ENCODE results near the gene SERPINE3. TPM values are rescaled to one million over a fixed set of nuclear protein-coding genes. Genes with fewer than 3 reads are reported as not detected.

Gene SERPINE3
- total RNA-seq, 1 donor from 2014 or later, result 0.12 TPM

DNA sequence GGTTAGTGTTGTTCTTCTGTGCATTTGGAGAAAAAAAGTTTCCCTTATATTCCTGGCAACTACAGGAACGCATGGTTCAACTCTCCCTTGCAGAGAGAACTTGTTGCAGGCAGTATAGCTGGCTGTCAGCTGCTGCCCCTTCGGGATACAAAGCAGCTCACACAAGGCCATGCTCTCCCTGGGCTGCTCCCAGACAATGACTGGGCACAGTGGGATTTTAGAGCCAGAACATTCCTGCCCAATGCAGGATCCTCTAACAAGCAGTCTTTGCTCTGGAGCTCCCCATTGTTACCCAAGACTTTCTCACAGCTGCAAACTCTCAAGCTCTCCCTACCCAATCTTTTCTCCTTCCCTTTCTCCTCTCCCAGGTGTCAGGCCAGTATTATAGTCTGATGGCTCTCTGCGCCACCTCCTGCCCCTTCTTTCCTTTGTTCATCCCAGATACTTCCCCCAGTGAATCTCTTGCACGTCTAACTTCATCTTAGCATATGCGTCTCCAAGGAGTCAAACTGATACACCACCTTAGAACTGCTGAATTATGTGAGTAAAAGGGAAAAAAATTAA, 27.5 kb upstream of the SERPINE3 start:
- Mint-ChIP-seq H3K27me3 (peaks cover 3% of the 10 kb centered on the region), H3K27ac (no peak overlapping the region), H3K9me3 (no peaks in the 10 kb centered on the region), H3K4me1 (ENCODE audit: unreplicated experiment) (peaks cover 12% of the 10 kb centered on the region), H3K36me3 (no peaks in the 10 kb centered on the region), H3K4me3 (no peak overlapping the region)
- DNase-seq (ENCODE audit: extremely low spot score, unreplicated experiment), result no peak
- TF ChIP-seq, protein P1, sequence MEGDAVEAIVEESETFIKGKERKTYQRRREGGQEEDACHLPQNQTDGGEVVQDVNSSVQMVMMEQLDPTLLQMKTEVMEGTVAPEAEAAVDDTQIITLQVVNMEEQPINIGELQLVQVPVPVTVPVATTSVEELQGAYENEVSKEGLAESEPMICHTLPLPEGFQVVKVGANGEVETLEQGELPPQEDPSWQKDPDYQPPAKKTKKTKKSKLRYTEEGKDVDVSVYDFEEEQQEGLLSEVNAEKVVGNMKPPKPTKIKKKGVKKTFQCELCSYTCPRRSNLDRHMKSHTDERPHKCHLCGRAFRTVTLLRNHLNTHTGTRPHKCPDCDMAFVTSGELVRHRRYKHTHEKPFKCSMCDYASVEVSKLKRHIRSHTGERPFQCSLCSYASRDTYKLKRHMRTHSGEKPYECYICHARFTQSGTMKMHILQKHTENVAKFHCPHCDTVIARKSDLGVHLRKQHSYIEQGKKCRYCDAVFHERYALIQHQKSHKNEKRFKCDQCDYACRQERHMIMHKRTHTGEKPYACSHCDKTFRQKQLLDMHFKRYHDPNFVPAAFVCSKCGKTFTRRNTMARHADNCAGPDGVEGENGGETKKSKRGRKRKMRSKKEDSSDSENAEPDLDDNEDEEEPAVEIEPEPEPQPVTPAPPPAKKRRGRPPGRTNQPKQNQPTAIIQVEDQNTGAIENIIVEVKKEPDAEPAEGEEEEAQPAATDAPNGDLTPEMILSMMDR (conservative IDR thresholded peaks at IDR 0.05), result no peak

DNA sequence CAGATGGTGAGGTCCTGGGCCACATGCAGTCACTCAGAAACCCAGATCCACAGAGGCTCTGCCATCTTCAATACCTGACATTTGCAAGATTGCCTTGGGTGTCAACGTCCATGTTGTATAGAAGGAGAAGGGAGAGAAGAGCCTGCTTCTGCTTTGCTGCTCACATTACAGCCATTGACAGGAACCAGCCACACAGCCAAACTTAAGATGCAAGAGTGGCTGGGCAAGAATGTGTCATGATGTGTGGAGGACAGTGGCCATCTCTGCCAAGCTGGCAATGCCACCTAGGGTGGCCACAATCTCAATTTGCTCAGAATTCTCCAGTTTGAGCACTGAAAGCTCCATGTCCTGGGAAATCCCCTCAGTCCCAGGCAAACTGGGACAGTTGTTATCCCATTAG, 25.9 kb upstream of the SERPINE3 start:
- peaks cover 3% of the 10 kb centered on the region for H3K27me3 Mint-ChIP-seq
- H3K27ac Mint-ChIP-seq, result no peak overlapping the region

DNA sequence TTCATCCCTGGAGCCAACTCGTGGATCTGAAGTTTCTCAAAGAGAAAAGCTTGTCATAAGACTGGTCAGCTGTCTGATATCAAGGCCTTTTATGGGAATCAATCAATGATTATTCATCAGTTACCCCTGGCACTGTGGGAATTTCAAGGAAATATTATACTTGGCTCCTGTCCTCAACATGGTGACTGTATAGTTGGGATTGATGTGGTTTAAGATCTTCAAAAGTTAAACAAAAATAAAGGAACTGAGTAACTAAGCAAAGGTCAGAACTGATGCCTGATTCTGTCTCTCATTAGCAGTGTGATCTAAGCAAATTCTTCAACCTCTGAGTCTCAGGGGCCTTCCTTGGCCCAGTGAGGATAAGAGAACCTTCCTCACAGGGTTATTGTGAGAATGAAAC, 22.2 kb upstream of the SERPINE3 start:
- H3K27me3 Mint-ChIP-seq, result no peaks in the 10 kb centered on the region
- H3K9me3 Mint-ChIP-seq, result no peaks in the 10 kb centered on the region
- H3K4me1 Mint-ChIP-seq (ENCODE audit: unreplicated experiment), result peaks cover 9% of the 10 kb centered on the region
- no peak overlapping the region for H3K4me3 Mint-ChIP-seq
- no peak overlapping the region for H3K27ac Mint-ChIP-seq
- no peak for DNase-seq (ENCODE audit: extremely low spot score, unreplicated experiment)
- TF ChIP-seq, protein P1 (conservative IDR thresholded peaks at IDR 0.05), result no peak
- H3K36me3 Mint-ChIP-seq, result no peaks in the 10 kb centered on the region

More for the DNA sequence above, 25.9 kb upstream of the SERPINE3 start:
- Mint-ChIP-seq H3K4me3 (no peak overlapping the region), H3K9me3 (no peaks in the 10 kb centered on the region), H3K36me3 (no peaks in the 10 kb centered on the region), H3K4me1 (ENCODE audit: unreplicated experiment) (peaks cover 12% of the 10 kb centered on the region)
- DNase-seq (ENCODE audit: extremely low spot score, unreplicated experiment), result no peak
- TF ChIP-seq, protein P1 (conservative IDR thresholded peaks at IDR 0.05), result no peak

DNA sequence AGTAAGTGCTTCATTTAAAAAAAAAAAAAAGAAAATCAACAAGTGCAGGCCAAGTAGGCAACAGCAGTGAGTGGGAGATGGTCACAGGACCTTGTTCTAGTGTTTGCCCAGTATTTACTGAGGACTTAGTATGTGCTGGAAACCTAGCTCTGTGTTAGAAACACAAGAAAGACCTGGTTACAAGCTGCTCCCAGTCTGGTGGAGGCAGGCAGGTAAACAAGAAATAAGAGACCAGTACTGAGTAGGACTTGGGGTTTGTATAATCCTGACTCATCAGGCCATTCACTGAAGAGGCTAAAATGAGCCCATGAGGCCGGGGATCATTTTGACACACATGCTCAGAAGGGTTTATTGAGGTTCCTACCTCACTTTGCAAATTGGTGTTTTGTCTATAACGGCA, 21.5 kb upstream of the SERPINE3 start:
- Mint-ChIP-seq H3K4me1 (ENCODE audit: unreplicated experiment) (peaks cover 9% of the 10 kb centered on the region), H3K27ac (no peak overlapping the region), H3K4me3 (no peak overlapping the region), H3K36me3 (no peaks in the 10 kb centered on the region), H3K9me3 (no peaks in the 10 kb centered on the region), H3K27me3 (no peaks in the 10 kb centered on the region)
- TF ChIP-seq, protein P1 (conservative IDR thresholded peaks at IDR 0.05), result no peak
- DNase-seq (ENCODE audit: extremely low spot score, unreplicated experiment), result no peak

DNA sequence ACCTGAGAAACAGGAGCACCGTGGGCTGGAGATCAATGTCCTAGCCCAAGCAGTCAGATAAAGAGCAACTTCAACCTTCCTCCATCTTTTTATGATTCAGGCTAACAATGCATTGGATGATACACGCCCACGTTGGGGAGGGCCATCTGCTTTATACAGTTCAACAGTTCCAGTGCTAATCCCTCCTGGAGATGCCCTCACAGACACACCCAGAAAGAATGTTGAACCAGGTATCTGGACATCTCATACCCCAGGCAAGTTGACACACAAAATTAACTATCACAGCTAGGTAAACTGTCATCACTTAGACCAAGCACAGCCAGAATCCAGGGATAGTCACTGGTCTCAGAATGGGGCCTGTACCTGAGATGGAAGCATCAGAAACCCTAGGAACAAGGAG, 20.6 kb upstream of the SERPINE3 start:
- no peaks in the 10 kb centered on the region for H3K9me3 Mint-ChIP-seq
- H3K4me3 Mint-ChIP-seq, result no peak overlapping the region
- H3K27ac Mint-ChIP-seq, result no peak overlapping the region
- TF ChIP-seq, protein P1 (conservative IDR thresholded peaks at IDR 0.05), result no peak
- no peaks in the 10 kb centered on the region for H3K27me3 Mint-ChIP-seq
- H3K4me1 Mint-ChIP-seq (ENCODE audit: unreplicated experiment), result peaks cover 9% of the 10 kb centered on the region
- no peaks in the 10 kb centered on the region for H3K36me3 Mint-ChIP-seq
- DNase-seq (ENCODE audit: extremely low spot score, unreplicated experiment), result no peak

DNA sequence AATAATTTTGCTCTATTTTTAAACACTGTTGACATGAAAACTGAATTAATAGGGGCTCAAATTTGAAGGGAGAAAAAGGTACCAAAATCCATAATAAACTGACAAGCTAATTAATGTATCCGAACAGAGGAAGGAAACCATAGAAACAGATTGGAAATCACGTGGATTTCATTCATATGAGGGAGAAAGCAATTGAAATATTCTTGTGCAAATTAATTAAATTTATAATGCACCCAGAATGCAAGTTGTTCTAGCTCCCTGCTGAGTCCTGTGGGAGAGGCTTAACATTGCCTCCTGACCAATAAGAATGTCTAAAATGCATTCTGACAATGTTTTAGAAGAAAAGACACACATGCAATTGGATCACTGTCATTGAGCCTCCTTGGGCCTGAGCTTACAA, 17.7 kb upstream of the SERPINE3 start:
- Mint-ChIP-seq H3K4me1 (ENCODE audit: unreplicated experiment) (no peaks in the 10 kb centered on the region), H3K9me3 (no peaks in the 10 kb centered on the region), H3K36me3 (no peaks in the 10 kb centered on the region), H3K4me3 (no peak overlapping the region), H3K27me3 (no peaks in the 10 kb centered on the region), H3K27ac (no peak overlapping the region)
- TF ChIP-seq, protein P1 (conservative IDR thresholded peaks at IDR 0.05), result no peak
- no peak for DNase-seq (ENCODE audit: extremely low spot score, unreplicated experiment)

Data from type B pancreatic cell (in vitro differentiated cells).